K562 (cell line): ENCODE results near the gene WDR76.

Experiments used
- FOXA1 ChIP-seq: fragments of 450-650 bp; IDR thresholded peaks from 2 replicates; pipeline ENCODE4 v1.6.1; 2016; ENCODE audit warnings: mild to moderate bottlenecking, borderline replicate concordance
- NFE2 ChIP-seq: IDR thresholded peaks from 2 replicates; pipeline ENCODE4 v1.6.1; 2014; ENCODE audit warnings: antibody characterized with exemption, low read depth
- POLR2A ChIP-seq: fragments of 450-650 bp; conservative IDR thresholded peaks from 2 replicates; pipeline ENCODE4 v1.6.1; 2016
- POLR2AphosphoS5 ChIP-seq: IDR thresholded peaks from 2 replicates; pipeline ENCODE4 v1.6.1; 2011; ENCODE audit warnings: mild to moderate bottlenecking, low read depth, low read length, moderate library complexity; ENCODE audit not compliant: control insufficient read depth, insufficient read depth

DNA sequence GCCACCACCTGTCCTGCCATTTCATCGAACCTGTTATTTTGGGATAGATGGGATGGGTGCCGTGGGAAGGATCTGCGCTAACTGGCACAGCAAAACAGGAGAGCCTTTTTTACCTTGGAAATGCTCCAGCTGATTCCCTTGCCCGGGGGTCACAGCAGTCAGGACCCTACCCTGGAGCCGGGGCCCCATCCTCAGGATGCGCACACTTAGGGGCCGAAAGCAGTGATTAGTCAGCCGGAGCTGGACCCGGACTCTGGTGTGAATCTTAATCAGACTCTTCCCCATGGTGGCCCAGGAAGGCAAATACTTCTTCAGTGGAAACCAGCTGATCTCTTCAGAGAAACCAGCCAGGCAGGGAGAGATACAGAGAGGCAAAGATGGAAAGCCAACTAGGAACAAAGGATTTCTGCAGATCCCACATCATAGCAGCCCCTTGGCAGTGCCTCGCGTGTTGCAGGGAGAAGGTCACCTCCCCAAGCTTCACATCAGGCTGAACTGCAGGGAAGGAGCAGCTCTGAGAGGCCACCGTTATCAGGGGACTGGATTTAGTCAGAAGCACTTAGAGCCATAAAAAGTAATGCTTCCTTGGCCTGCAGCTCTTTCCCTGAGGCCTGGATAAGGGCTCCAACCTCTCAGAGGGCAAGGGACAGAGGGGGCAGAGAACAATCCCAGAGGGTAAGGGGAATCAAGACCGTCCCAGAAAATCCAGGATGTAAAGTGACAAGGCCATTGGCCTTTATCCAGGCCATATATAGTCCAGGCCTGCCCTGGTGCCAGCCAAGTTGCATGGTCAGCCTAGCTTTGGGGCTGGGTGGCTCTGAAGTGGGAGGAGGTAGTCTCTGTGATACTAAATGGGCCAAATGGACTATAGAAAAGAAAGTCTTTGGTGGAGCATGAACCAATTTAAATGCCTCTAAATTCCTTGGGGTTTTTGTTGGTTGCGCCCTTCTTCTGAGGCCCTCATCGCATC, 52.9 kb downstream of the WDR76 start:
- no peak for TF ChIP-seq FOXA1
- no peak for TF ChIP-seq POLR2AphosphoS5
- TF ChIP-seq NFE2 = no peak
- no peak for TF ChIP-seq POLR2A
